Thyroid gland (tissue), 4 donors: ENCODE results near the gene ERLIN1. TPM values are rescaled to one million over a fixed set of nuclear protein-coding genes. Genes with fewer than 3 reads are reported as not detected.

Source experiments
- DNase-seq, 2 donors: peaks; one replicate each; pipeline ENCODE4 v3.0.0-alpha.2; 2019
- H3K27ac ChIP-seq, 3 donors: fragments of 200-600 bp; sonication (generic); 1 replicate in 2 of 3; 2 replicates in 1 of 3; pipeline ENCODE4 v1.5.1; 2016 to 2019; ENCODE audit warnings: mild to moderate bottlenecking in 1 of 3, moderate library complexity in 1 of 3
- H3K27me3 ChIP-seq: fragments of 200-600 bp; sonication (generic); one replicate; pipeline ENCODE4 v1.5.1; 2019
- H3K36me3 ChIP-seq, 2 donors: fragments of 200-600 bp; sonication (generic); one replicate each; pipeline ENCODE4 v1.5.1; 2016 to 2019
- H3K4me1 ChIP-seq, 2 donors: fragments of 200-600 bp; sonication (generic); one replicate each; pipeline ENCODE4 v1.5.1; 2017 to 2019
- H3K4me3 ChIP-seq, 3 donors: fragments of 200-600 bp; sonication (generic); replicated peaks in 1 of 3; 1 replicate in 2 of 3; 2 replicates in 1 of 3; pipeline ENCODE4 v1.5.1; 2016; ENCODE audit warnings: mild to moderate bottlenecking in 1 of 3
- H3K9me3 ChIP-seq: fragments of 200-600 bp; sonication (generic); one replicate; pipeline ENCODE4 v1.5.1; 2017
- POLR2A ChIP-seq, 2 donors: fragments of 450-650 bp; IDR thresholded peaks; one replicate each; pipeline ENCODE4 v1.6.1; 2017; ENCODE audit warnings: antibody characterized with exemption in 2 of 2, mild to moderate bottlenecking in 2 of 2, moderate library complexity in 1 of 2
- WGBS, 2 donors: methylation state at CpG; one replicate each; pipeline ENCODE4 v1.1.5; 2017; 5-methylcytosine and 5-hydroxymethylcytosine counted together
- intact Hi-C: fragments of 100-400 bp; cut with DNase I; formaldehyde crosslinking; loops from one replicate; pipeline ENCODE4 v1.15.1; 2023
- total RNA-seq, 4 donors: library from RNA; depleted of rRNA; stranded (reverse); fragments of >200 nt; gene quantifications; one replicate each; pipeline ENCODE4 v1.2.3, GENCODE V29; 2016
- TF ChIP-seq, protein P1 (sequence below), 6 experiments: fragments of 200-600 bp in 3 of 6; fragments of 450-650 bp in 3 of 6; sonication (generic) in 3 of 6; IDR thresholded peaks; one replicate each; pipeline ENCODE4 v1.5.1; 2016 to 2019; ENCODE audit warnings: antibody characterized with exemption in 6 of 6, mild to moderate bottlenecking in 2 of 6, inconsistent platforms in 1 of 6, moderate library complexity in 1 of 6

Gene ERLIN1
- total RNA-seq, 4 donors from 2014 or later, result 17.9 to 23.5 (median 19.7) TPM

DNA sequence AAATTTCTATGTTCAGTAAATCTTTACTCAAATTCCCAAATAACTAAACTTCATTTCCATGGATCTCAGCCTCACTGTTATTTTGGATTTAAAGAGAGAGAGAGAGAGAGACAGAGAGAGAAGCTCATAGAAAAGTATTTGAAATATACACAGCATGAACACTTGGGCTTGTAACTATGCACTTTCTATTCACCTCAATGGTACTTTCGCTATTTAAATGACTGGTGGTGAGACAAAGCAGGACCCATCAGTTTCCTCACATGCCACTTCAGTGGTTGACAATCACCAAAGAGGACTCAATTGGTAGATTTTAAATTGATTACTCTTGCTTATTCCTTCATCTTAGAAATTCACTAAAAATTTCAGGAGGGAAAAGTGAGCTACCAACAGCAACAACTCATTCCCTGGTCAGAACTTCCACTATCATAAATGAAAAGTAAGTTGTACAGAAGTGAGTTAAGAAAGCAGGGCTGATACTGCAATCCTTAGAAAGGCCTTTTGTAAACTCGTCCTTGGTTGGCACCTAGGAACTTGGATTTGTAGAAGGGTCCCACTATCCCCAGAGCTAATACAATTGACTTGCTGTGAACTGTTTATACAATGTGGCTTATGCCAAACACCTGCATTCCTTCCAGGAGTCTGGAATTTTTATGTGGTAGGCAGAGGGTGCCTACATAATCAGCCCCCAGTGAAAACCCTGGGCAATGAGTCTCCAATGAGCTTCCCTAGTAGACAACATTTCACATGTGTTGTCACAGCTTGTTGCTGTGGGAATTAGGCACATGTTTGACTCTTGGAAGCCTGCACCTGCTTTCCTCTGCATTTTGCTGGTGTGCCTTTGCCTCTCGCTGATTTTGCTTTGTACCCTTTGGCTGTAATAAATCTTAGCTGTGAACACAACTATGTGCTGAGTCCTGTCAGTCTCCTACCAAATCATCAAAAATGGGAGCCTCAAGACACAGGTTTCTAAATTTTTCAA lies 10.8 kb downstream of the ERLIN1 start:
- Histone ChIP-seq H3K9me3 (no peaks in the 10 kb centered on the region), H3K27ac (no peak overlapping the region), H3K4me1 (no peaks in the 10 kb centered on the region), H3K4me3 (no peak overlapping the region), H3K36me3 (peaks cover 11 to 34% of the 10 kb centered on the region in 2 donors), H3K27me3 (no peaks in the 10 kb centered on the region)
- no peak for DNase-seq
- TF ChIP-seq, protein P1, sequence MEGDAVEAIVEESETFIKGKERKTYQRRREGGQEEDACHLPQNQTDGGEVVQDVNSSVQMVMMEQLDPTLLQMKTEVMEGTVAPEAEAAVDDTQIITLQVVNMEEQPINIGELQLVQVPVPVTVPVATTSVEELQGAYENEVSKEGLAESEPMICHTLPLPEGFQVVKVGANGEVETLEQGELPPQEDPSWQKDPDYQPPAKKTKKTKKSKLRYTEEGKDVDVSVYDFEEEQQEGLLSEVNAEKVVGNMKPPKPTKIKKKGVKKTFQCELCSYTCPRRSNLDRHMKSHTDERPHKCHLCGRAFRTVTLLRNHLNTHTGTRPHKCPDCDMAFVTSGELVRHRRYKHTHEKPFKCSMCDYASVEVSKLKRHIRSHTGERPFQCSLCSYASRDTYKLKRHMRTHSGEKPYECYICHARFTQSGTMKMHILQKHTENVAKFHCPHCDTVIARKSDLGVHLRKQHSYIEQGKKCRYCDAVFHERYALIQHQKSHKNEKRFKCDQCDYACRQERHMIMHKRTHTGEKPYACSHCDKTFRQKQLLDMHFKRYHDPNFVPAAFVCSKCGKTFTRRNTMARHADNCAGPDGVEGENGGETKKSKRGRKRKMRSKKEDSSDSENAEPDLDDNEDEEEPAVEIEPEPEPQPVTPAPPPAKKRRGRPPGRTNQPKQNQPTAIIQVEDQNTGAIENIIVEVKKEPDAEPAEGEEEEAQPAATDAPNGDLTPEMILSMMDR (IDR thresholded peaks at IDR 0.05), result no peak
- no peak for TF ChIP-seq POLR2A (IDR thresholded peaks at IDR 0.05)
- intact Hi-C loops, result no loop called here
- 91 to 94% methylated on average over 3 of the region's 3 CpGs for WGBS, 2 donors

DNA sequence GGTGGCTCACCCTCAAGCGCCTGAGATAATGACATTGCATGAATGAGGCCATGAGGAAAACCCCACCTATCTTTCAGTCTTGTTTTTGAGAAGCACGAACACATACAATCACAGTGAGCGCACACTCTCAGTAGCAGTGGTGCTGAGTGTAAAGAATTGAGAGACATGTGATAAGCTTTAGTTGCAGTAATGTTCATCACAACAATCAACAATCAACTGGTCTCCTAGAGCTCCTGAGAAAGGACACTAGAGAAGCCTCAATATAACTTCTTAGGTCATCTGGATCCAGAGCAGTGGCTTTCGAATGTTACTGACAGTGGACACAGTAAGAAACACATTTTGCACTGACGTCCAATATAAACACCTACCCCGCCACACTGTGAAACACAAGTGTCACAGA lies 12.8 kb downstream of the ERLIN1 start:
- WGBS, 2 donors, result 97 to 98% methylated on average over 6 of the region's 6 CpGs
- intact Hi-C loops, result no loop called here
- H3K4me1 ChIP-seq, result peaks cover 0 to 2% of the 10 kb centered on the region in 2 donors
- H3K27me3 ChIP-seq, result no peaks in the 10 kb centered on the region
- TF ChIP-seq POLR2A (IDR thresholded peaks at IDR 0.05), result no peak
- TF ChIP-seq, protein P1 (IDR thresholded peaks at IDR 0.05), result no peak
- no peaks in the 10 kb centered on the region for H3K9me3 ChIP-seq
- no peak for DNase-seq
- no peak overlapping the region for H3K4me3 ChIP-seq
- no peak overlapping the region for H3K27ac ChIP-seq
- peaks cover 11 to 29% of the 10 kb centered on the region in 2 donors for H3K36me3 ChIP-seq

DNA sequence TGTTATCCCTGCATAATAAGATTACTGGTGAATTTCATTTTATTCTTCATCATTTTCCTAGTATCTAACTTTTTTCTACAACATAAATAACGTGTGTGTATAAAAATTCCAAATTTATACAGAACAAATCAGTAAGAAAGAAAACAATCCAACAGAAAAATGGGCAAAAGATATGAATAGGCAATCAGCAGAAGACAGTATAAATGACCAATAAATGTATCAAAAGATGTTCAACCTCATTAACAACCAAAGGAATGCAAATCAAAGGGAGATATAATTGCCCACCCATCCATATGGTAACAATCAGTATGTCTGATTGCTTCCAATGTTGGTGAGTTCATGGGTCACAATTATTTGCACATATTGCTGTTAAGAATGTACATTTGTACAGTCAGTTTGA lies 13.5 kb downstream of the ERLIN1 start:
- 93 to 96% methylated on average over 1 of the region's 1 CpG for WGBS, 2 donors
- Histone ChIP-seq H3K36me3 (peaks cover 11 to 25% of the 10 kb centered on the region in 2 donors), H3K4me3 (no peak overlapping the region), H3K27ac (no peak overlapping the region), H3K9me3 (no peaks in the 10 kb centered on the region), H3K4me1 (peaks cover 1 to 6% of the 10 kb centered on the region in 2 donors), H3K27me3 (no peaks in the 10 kb centered on the region)
- DNase-seq, result no peak
- no peak for TF ChIP-seq POLR2A (IDR thresholded peaks at IDR 0.05)
- TF ChIP-seq, protein P1 (IDR thresholded peaks at IDR 0.05), result no peak
- intact Hi-C loops, result no loop called here

DNA sequence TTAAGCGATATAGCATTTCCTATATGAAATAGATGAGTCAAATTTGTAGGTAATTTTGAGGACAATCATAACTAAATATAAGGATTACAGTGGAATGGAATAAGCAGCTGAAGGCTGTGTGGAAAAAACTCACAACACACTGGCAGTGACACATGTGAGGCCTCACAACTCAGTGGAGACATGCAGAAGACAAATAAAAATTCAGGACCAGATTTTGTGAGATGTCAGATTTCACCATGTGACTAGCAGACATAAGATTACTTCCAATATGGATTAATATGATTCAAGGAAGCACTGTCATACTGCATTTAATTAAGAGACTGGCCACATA lies 17.6 kb downstream of the ERLIN1 start:
- peak overlapping the region in 1 of 3 donors; percentile 32 for H3K27ac ChIP-seq
- H3K4me3 ChIP-seq, result no peak overlapping the region
- intact Hi-C loops, result no loop called here
- no peaks in the 10 kb centered on the region for H3K27me3 ChIP-seq
- no peak for DNase-seq
- TF ChIP-seq POLR2A (IDR thresholded peaks at IDR 0.05), result no peak
- TF ChIP-seq, protein P1 (IDR thresholded peaks at IDR 0.05), result no peak
- H3K9me3 ChIP-seq, result no peaks in the 10 kb centered on the region
- peaks cover 5 to 6% of the 10 kb centered on the region in 2 donors for H3K4me1 ChIP-seq
- H3K36me3 ChIP-seq, result peaks cover 5 to 10% of the 10 kb centered on the region in 2 donors
- 52 to 59% methylated on average over 1 of the region's 1 CpG for WGBS, 2 donors
